Activated T-cell treated with anti-CD3 and anti-CD28 coated beads, Interleukin-2, amount 50 U/mL, for 72 hours (primary cell): Measurements from ENCODE around the gene KCNIP3. TPM values are rescaled to one million over a fixed set of nuclear protein-coding genes. Genes with fewer than 3 reads are reported as not detected.
"Not testable (repeated sequence)": the region's sequence is repeated elsewhere in the genome, so short reads cannot be mapped to it uniquely, and the experiment has no call there.

Experiments
- ATAC-seq, 2 donors: fragments of 150-1000 bp; cut with Tn5 transposase; replicated peaks in 1 of 2; 2 replicates each; pipeline ENCODE4 v1.10.0; 2021; ENCODE audit warnings: moderate library complexity in 2 of 2, mild to moderate bottlenecking in 1 of 2
- DNase-seq, 2 donors: peaks; one replicate each; pipeline ENCODE4 v3.0.0; 2021 to 2022; ENCODE audit warnings: mixed read lengths in 1 of 2
- H3K27ac Mint-ChIP-seq: one replicate; pipeline ENCODE4 v1.8.0; 2022; ENCODE audit warnings: mild to moderate bottlenecking, moderate library complexity, mixed read lengths
- H3K27me3 Mint-ChIP-seq: one replicate; pipeline ENCODE4 v1.8.0; 2022; ENCODE audit warnings: low read depth, mixed read lengths
- H3K36me3 Mint-ChIP-seq, 2 donors: one replicate each; pipeline ENCODE4 v1.8.0; 2022; ENCODE audit warnings: mixed read lengths in 2 of 2, mild to moderate bottlenecking in 1 of 2; ENCODE audit not compliant: insufficient read depth in 2 of 2
- H3K4me1 Mint-ChIP-seq: one replicate; pipeline ENCODE4 v1.8.0; 2022; ENCODE audit warnings: low read depth, mixed read lengths
- H3K4me3 Mint-ChIP-seq, 2 donors: one replicate each; pipeline ENCODE4 v1.8.0; 2022; ENCODE audit warnings: mild to moderate bottlenecking in 2 of 2, mixed read lengths in 2 of 2, moderate library complexity in 2 of 2
- H3K9me3 Mint-ChIP-seq, 2 donors: one replicate each; pipeline ENCODE4 v1.8.0; 2022; ENCODE audit warnings: mixed read lengths in 2 of 2
- total RNA-seq, 2 donors: library from RNA; stranded (reverse); gene quantifications; one replicate each; pipeline ENCODE4 v1.2.3, GENCODE V29; 2022

KCNIP3 gene
- total RNA-seq, 2 donors from 2014 or later, result not detected

GRCh38 chr2:95429748-95430467 is 132.8 kb downstream of the KCNIP3 start:
- not testable (repeated sequence) for H3K27me3 Mint-ChIP-seq, H3K9me3 Mint-ChIP-seq, ATAC-seq, H3K4me1 Mint-ChIP-seq, H3K27ac Mint-ChIP-seq, DNase-seq, H3K4me3 Mint-ChIP-seq, H3K36me3 Mint-ChIP-seq

- not testable (repeated sequence) for H3K4me3 Mint-ChIP-seq, ATAC-seq, H3K9me3 Mint-ChIP-seq, H3K36me3 Mint-ChIP-seq, DNase-seq, H3K4me1 Mint-ChIP-seq, H3K27ac Mint-ChIP-seq, H3K27me3 Mint-ChIP-seq
These were observed 136.2 kb downstream of the KCNIP3 start for GRCh38 chr2:95433373-95433772.

GRCh38 chr2:95433973-95434372 is 136.8 kb downstream of the KCNIP3 start:
- H3K4me3 Mint-ChIP-seq, ATAC-seq, H3K4me1 Mint-ChIP-seq, DNase-seq, H3K27ac Mint-ChIP-seq, H3K36me3 Mint-ChIP-seq, H3K9me3 Mint-ChIP-seq, H3K27me3 Mint-ChIP-seq: not testable (repeated sequence)

- not testable (repeated sequence) for ATAC-seq
These were observed 137.4 kb downstream of the KCNIP3 start for GRCh38 chr2:95434507-95435076.

GRCh38 chr2:95435162-95435871 is 138.2 kb downstream of the KCNIP3 start:
- H3K36me3 Mint-ChIP-seq, H3K27ac Mint-ChIP-seq, ATAC-seq, H3K27me3 Mint-ChIP-seq, DNase-seq, H3K4me1 Mint-ChIP-seq, H3K9me3 Mint-ChIP-seq, H3K4me3 Mint-ChIP-seq: not testable (repeated sequence)

More at GRCh38 chr2:95434507-95435076, 137.4 kb downstream of the KCNIP3 start:
- not testable (repeated sequence) for H3K27me3 Mint-ChIP-seq, H3K9me3 Mint-ChIP-seq, H3K27ac Mint-ChIP-seq, H3K4me1 Mint-ChIP-seq, H3K4me3 Mint-ChIP-seq, H3K36me3 Mint-ChIP-seq, DNase-seq

Other genes starting within 250 kb of the KCNIP3 start
- gene MRPS5, start 175.5 kb upstream of the KCNIP3 start, total RNA-seq, result 10 to 100 TPM; 65.4 to 82.0 TPM
- gene ZNF514, start 137.5 kb upstream of the KCNIP3 start, total RNA-seq, result 10 to 100 TPM; 12.3 to 15.3 TPM
- gene ZNF2, start 131.5 kb upstream of the KCNIP3 start, total RNA-seq, result 1 to 10 TPM; 3.0 to 4.7 TPM
- gene ZNF892, start 89.8 kb upstream of the KCNIP3 start, total RNA-seq, result 1 to 10 TPM; 4.1 to 7.2 TPM
- gene PROM2, start 22.9 kb upstream of the KCNIP3 start, total RNA-seq, result under 1 TPM; 0.38 to 0.39 TPM
- 10 to 100 TPM; 35.7 to 40.6 TPM for gene FAHD2A, start 105.4 kb downstream of the KCNIP3 start, total RNA-seq
- gene TRIM43B, start 187.4 kb downstream of the KCNIP3 start, total RNA-seq, result not detected